Gastrocnemius medialis (tissue), 4 donors: ENCODE measurements around the gene PMEPA1.

Experiments used
- POLR2A ChIP-seq, 2 donors: fragments of 450-650 bp; IDR thresholded peaks; one replicate each; pipeline ENCODE4 v1.6.1; 2017; ENCODE audit warnings: antibody characterized with exemption in 2 of 2, mild to moderate bottlenecking in 2 of 2, moderate library complexity in 2 of 2
- TF ChIP-seq, protein P1 (sequence below), 5 experiments: fragments of 450-650 bp in 3 of 5; fragments of 200-600 bp in 2 of 5; sonication (generic) in 2 of 5; IDR thresholded peaks in 4 of 5; conservative IDR thresholded peaks in 1 of 5; 1 replicate in 4 of 5; 2 replicates in 1 of 5; pipeline ENCODE4 v1.5.1; 2016 to 2019; ENCODE audit warnings: antibody characterized with exemption in 5 of 5, mild to moderate bottlenecking in 3 of 5, moderate library complexity in 3 of 5

DNA sequence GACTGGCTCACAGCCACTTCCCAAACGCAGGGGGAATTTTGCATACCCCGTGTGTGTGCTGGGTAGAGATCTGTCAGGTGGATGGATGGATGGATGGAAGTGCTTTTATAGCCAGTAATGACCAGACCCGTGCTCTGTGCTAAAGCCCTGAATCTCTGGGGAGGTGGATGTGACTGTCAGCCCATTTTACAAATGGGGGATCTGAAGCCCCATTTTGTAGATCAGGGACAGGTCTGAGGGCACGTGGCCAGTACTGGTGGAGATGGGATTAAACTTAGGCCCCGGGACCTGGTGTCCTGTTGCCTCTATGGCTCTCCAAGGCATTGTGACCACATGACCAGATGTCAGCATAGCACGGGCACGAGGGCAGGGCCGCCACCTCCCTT, 51.4 kb downstream of the PMEPA1 start:
- TF ChIP-seq, protein P1, sequence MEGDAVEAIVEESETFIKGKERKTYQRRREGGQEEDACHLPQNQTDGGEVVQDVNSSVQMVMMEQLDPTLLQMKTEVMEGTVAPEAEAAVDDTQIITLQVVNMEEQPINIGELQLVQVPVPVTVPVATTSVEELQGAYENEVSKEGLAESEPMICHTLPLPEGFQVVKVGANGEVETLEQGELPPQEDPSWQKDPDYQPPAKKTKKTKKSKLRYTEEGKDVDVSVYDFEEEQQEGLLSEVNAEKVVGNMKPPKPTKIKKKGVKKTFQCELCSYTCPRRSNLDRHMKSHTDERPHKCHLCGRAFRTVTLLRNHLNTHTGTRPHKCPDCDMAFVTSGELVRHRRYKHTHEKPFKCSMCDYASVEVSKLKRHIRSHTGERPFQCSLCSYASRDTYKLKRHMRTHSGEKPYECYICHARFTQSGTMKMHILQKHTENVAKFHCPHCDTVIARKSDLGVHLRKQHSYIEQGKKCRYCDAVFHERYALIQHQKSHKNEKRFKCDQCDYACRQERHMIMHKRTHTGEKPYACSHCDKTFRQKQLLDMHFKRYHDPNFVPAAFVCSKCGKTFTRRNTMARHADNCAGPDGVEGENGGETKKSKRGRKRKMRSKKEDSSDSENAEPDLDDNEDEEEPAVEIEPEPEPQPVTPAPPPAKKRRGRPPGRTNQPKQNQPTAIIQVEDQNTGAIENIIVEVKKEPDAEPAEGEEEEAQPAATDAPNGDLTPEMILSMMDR (IDR thresholded peaks at IDR 0.05 in 4 of 5, conservative IDR thresholded peaks at IDR 0.05 in 1 of 5) = no peak
- TF ChIP-seq POLR2A (IDR thresholded peaks at IDR 0.05) = no peak
